ENCODE results near the gene ZNF611.
A peak's percentile ranks its signal among the peaks of the same experiment; 100 is the strongest.
"Not testable (repeated sequence)": the region's sequence is repeated elsewhere in the genome, so short reads cannot be mapped to it uniquely, and the experiment has no call there.

ZNF611 gene

GRCh38 chr19:52734893-52735661, at the start of gene ZNF611:
TSS of gene ZNF611 (minus strand) at chr19:52735044. CDS start at chr19:52715894, 19,150 bp downstream.
- DNase-seq = peak; percentile 56 to 98 (median 92)

GRCh38 chr19:52782864-52783263, 48.0 kb upstream of the ZNF611 start:
- not testable (repeated sequence) for DNase-seq

- no peak for DNase-seq
Observed at GRCh38 chr19:52778811-52779210, 44.0 kb upstream of the ZNF611 start.

- DNase-seq = not testable (repeated sequence)
Observed at GRCh38 chr19:52756447-52756846, 21.6 kb upstream of the ZNF611 start.

- DNase-seq = no peak
Observed at GRCh38 chr19:52749780-52750179, 14.9 kb upstream of the ZNF611 start.

GRCh38 chr19:52748336-52748950, 13.6 kb upstream of the ZNF611 start:
- peak in 1 of 58 donors; percentile 0 for DNase-seq

GRCh38 chr19:52745919-52746318, 11.1 kb upstream of the ZNF611 start:
- DNase-seq = not testable (repeated sequence)

GRCh38 chr19:52743091-52743490, 8.2 kb upstream of the ZNF611 start:
- DNase-seq = no peak

GRCh38 chr19:52742516-52742915, 7.7 kb upstream of the ZNF611 start:
- DNase-seq = no peak

- DNase-seq = no peak
Observed at GRCh38 chr19:52741951-52742485, 7.2 kb upstream of the ZNF611 start.

GRCh38 chr19:52741371-52741770, 6.5 kb upstream of the ZNF611 start:
- not testable (repeated sequence) for DNase-seq

GRCh38 chr19:52739576-52739975, 4.7 kb upstream of the ZNF611 start:
- DNase-seq = no peak

GRCh38 chr19:52735734-52736133, 890 bp upstream of the ZNF611 start:
- peak in 12 of 58 donors; percentile 0 to 28 (median 10) for DNase-seq

GRCh38 chr19:52734331-52734892, 432 bp downstream of the ZNF611 start:
- DNase-seq = peak in 30 of 58 donors; percentile 8 to 65 (median 34)

- DNase-seq = not testable (repeated sequence)
Observed at GRCh38 chr19:52726051-52726450, 8.8 kb downstream of the ZNF611 start.

- no peak for DNase-seq
Observed at GRCh38 chr19:52725528-52725961, 9.3 kb downstream of the ZNF611 start.

GRCh38 chr19:52724701-52725514, 9.9 kb downstream of the ZNF611 start:
- DNase-seq = no peak

- not testable (repeated sequence) for DNase-seq
Observed at GRCh38 chr19:52723907-52724598, 10.8 kb downstream of the ZNF611 start.

- DNase-seq = no peak
Observed at GRCh38 chr19:52722062-52723003, 12.5 kb downstream of the ZNF611 start.

Measured in anterior cingulate cortex (tissue), 58 donors.